Stimulated activated CD8-positive, alpha-beta memory T cell treated with anti-CD3 and anti-CD28 coated beads, Interleukin-12 subunit alpha, Interleukin-12 subunit beta, amount 100 ng/mL, for 24 hours (primary cell): ENCODE data around the gene GATB.
"Not testable (repeated sequence)": the region's sequence is repeated elsewhere in the genome, so short reads cannot be mapped to it uniquely, and the experiment has no call there.

Experiments used
- DNase-seq: peaks from one replicate; pipeline ENCODE4 v3.0.0-alpha.2; 2020; ENCODE audit errors: extremely low read depth

Gene GATB

DNA sequence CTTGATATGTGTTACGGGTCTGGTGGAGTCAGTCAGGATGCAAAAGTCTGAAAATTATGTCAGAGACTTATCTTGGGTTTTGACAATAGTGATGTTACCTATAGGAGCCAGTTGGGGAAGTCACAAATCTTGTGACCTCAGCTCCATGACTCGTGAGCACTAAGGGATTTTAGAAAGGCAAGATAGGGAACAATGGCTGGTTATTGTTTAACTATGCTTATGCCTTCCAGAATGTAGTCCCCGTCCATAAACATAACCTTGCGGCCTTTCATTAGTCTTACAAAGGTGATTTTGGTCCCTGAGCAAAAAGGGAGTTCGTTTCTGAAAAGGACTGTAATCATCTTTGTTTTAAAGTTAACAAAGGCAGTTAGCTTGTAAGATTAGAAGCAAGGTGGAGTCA, 23.9 kb upstream of the GATB start:
- no peak for DNase-seq

- DNase-seq: no peak
Measured at GRCh38 chr4:151783867-151784266, 23.1 kb upstream of the GATB start.

- DNase-seq: no peak
Measured at GRCh38 chr4:151782296-151782695, 21.5 kb upstream of the GATB start.

DNA sequence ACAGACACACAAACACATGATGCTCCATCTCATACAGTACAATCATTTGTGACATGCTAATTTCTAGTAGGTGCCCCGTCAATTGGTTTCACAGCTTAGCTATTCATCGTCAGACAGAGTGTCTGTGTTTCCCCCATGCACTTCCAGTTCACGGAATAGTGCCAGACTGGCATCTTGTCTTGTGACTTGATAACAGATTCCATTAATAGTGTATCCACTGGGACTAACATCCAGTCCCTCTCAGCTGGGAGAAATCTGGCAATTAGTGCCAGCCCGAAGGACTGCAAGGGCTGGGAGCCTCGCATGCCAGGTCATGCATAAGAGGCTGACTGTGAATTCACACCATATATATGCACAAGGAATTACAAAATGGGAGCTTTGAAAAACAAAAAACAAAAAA, 20.2 kb upstream of the GATB start:
- no peak for DNase-seq

DNA sequence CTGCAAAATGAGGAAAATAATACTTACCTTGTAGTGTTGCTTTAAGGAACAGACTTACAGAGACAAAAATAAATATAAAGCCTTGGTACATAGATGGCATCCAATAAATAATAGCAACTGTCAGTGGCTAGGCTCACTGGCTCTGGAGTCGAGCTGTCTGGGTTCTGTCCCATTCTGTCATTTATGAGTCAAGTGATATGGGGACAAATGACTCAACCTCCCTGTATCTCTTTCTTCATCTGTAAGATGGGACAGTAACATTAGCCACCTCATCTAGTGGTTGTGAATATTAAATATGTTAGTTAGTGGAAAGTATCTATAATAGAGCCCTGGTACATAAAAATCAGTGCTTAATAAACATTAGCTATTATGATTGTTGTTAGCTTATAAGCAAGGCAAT, 16.7 kb upstream of the GATB start:
- no peak for DNase-seq

DNA sequence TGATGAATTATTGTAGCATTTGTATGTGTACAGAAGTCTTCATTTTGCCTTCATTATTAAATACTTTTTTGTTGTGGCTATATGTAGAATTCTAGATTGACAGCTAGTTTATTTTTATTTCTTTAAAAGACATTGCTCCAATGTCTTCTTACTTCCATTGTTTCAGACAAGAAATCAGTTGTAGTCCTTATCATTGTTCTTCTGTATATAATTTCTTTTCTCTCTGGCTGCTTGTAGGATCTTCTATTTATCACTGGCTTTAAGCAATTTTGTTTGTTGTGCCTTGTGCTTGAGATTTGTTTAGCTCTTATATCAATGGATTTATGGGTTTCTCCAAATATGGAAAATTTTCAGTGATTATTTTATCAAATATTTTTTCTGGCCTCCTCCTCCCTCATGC, 13.5 kb upstream of the GATB start:
- no peak for DNase-seq

DNA sequence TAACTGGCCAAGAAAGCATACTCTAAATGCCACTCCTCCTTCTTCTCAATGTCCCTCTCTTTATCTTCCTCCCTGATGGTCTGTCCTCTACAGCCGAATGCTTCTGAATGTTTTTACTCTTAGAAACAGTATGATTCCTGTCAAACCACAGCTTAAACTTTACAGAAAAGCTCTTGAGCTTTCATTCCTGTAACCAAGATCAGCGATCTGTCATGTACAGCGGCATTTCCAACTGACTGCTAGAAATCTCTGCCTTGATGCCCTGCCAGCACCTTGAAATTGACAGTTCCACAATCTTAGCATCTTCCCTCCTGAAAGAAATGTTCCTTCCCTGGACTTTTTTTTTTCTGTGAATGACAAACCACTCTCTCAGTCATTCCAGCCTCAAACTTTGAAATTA, 11.5 kb upstream of the GATB start:
- DNase-seq: no peak

GRCh38 chr4:151771664-151772063, 10.9 kb upstream of the GATB start:
- no peak for DNase-seq

DNA sequence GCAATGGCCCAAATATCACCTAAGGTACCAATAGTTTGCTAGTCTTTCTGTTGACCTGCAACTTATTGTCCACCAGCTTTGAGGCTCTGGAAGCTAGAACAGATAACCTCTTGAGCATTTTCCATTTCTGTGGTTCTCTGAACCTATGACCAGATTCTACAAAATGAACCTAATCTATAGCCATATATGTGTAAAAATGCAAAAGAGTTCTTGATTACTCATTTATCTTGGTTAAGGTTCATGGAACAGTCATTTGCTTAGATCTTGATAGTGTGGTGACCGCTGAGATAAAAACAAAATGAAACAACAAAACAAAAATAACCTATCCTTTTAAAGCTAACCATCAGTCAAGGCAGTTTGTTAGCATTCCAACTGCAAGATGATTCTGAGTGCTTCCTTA, 9.3 kb upstream of the GATB start:
- DNase-seq: no peak

GRCh38 chr4:151768835-151769234, 8.0 kb upstream of the GATB start:
- no peak for DNase-seq

GRCh38 chr4:151766691-151767090, 5.9 kb upstream of the GATB start:
- no peak for DNase-seq

DNA sequence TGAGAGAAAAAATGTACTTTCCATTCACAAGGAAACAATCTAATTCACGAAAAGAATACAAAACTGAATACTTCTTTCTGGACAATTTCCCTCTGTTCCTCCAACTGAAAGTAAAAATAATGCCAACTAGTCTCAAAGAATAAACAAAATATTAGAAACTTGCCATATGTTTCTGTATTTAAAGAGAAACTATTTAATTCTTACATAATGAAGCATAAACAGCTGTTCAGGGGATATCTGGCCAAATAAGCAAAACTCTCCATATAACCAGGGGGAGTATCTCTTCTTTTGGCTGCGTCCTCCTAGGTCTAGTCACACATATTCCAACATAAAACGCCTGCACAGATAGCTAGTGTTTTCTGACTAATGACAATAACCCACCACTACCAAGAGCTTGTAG, 805 bp downstream of the GATB start:
- no peak for DNase-seq

GRCh38 chr4:151753056-151753455, 7.8 kb downstream of the GATB start:
- no peak for DNase-seq

DNA sequence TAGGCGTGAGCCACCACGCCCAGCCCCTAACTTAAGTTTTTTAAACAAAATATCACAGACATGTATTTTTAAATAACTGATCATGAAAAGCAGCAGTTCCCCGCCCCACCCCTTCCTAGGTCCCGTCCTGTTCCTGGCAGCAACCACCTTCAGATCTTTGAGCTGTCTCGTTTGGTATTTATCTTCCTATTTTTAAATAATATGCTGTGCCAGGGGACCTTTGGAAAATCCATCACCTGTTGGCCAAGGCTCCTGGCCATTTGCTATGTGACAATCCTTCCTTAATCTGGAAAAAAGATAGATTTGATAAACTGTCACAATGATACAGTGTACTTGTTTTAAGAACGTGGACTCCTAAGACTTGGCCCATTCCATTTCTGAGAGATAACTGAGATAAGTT, 10.7 kb downstream of the GATB start:
- no peak for DNase-seq

- no peak for DNase-seq
Measured at GRCh38 chr4:151745481-151746231, 15.2 kb downstream of the GATB start.

DNA sequence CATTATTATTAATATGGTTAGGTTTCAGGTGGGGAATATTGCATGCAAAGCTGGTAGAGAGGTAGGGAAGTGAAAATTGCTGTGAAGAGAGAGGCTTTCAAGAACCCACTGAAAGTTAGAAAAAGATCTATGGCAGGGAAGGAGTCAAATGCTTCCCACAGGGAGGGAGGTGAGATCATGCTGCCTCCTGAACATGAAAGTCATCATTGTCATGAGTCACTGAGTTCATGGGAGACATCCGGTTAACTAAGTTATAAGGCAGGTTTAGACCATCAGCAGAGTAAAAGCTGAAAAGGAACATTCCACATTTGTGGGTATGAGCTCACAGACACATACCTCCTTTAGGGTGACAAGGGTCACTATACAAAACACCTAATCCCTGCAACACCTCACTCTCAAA, 16.2 kb downstream of the GATB start:
- DNase-seq: no peak

DNA sequence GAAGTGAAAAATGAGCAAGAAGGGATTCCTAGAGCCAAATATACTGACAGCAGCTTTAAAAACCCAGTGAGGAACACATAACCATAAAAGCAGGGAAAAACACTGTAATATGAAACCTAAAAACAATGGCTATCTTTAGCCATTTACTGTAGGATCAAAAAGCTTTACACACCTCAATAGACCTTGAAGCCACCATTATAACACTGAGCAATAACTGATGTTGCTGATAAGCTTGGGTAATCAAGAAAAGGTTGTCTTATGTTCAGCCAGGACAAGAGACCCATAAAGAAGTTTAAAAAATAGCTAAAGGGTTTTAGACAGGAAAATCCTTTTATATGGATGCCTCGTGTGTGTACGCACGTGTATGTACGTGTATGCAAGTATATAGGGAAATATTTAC, 16.9 kb downstream of the GATB start:
- no peak for DNase-seq

GRCh38 chr4:151743128-151743854, 17.5 kb downstream of the GATB start:
- no peak for DNase-seq

GRCh38 chr4:151738720-151739517, 21.9 kb downstream of the GATB start:
- no peak for DNase-seq

- not testable (repeated sequence) for DNase-seq
Measured at GRCh38 chr4:151736852-151737251, 24.0 kb downstream of the GATB start.

- no peak for DNase-seq
Measured at GRCh38 chr4:151736361-151736760, 24.4 kb downstream of the GATB start.

DNA sequence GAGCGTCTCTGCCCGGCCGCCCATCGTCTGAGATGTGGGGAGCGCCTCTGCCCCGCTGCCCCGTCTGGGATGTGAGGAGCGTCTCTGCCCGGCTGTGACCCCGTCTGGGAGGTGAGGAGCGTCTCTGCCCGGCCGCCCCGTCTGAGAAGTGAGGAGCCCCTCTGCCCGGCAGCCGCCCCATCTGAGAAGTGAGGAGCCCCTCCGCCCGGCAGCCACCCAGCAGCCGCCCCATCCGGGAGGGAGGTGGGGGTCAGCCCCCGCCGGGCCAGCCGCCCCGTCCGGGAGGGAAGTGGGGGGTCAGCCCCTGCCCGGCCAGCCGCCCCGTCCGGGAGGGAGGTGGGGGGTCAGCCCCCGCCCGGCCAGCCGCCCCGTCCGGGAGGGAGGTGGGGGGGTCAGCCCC, 29.1 kb downstream of the GATB start:
- DNase-seq: not testable (repeated sequence)
